Liver (tissue), 3 donors: Measurements from ENCODE around the gene MED16.

Source experiments
- CTCF ChIP-seq: fragments of 150-350 bp; IDR thresholded peaks from 2 replicates; pipeline ENCODE4 v1.5.1; 2017; ENCODE audit warnings: improper control_type of control experiment, low read depth, low read length; ENCODE audit not compliant: missing input control
- JUND ChIP-seq, 2 donors: IDR thresholded peaks; 2 replicates each; pipeline ENCODE4 v1.6.1; 2016; ENCODE audit warnings: antibody characterized with exemption in 2 of 2
- RAD21 ChIP-seq, 2 donors: IDR thresholded peaks; 2 replicates each; pipeline ENCODE4 v1.6.1; 2016; ENCODE audit warnings: antibody characterized with exemption in 2 of 2, mild to moderate bottlenecking in 2 of 2
- REST ChIP-seq: IDR thresholded peaks from 2 replicates; pipeline ENCODE4 v1.6.1; 2016; ENCODE audit warnings: antibody characterized with exemption, mild to moderate bottlenecking
- ZBTB33 ChIP-seq: IDR thresholded peaks from 2 replicates; pipeline ENCODE4 v1.6.1; 2016; ENCODE audit warnings: antibody characterized with exemption
- TF ChIP-seq, protein P1 (sequence below): IDR thresholded peaks from 2 replicates; pipeline ENCODE4 v1.6.1; 2016; ENCODE audit warnings: antibody characterized with exemption
- donor health status: healthy.
- donor health status: healthy.

DNA sequence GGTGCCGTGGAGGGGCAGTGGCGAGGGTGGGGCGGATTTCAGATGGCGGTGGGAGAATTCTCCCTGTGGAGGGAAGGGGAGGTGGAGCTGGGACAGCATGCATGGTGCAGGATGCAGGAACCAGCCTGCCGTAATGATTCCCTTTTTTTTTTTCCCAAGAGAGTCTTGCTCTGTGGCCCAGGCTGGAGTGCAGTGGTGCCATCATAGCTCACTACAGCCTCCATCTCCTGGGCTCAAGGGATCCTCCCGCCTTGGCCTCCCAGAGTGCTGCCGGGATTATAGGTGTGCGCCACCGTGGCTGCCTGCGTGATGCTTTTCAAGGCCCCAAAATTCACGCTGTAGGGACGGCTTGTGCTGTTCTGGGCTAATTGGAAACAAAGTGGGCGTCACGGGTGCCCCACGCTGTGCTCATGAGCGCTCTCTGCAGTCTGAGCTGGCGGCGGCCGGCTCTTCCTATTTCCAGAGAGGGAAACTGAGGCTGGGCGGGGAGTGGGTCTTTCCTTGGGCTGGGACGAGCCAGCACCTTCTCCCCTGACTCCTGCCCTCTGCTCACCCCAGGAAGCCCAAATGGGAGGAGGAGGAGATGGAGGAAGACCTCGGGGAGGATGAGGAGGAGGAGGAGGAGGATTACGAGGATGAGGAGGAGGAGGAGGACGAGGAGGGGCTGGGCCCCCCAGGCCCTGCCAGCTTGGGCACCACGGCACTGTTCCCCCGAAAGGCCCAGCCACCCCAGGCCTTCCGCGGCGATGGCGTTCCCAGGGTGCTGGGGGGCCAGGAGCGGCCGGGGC is 39.1 kb upstream of the MED16 start:
- TF ChIP-seq CTCF (no peak), JUND (IDR thresholded peaks at IDR 0.05) (no peak), REST (no peak), ZBTB33 (no peak), RAD21 (IDR thresholded peaks at IDR 0.05) (no peak)
- TF ChIP-seq, protein P1, sequence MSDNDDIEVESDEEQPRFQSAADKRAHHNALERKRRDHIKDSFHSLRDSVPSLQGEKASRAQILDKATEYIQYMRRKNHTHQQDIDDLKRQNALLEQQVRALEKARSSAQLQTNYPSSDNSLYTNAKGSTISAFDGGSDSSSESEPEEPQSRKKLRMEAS = no peak
